Tibial nerve (tissue), 4 donors: ENCODE results near the gene LCE2B. TPM values are rescaled to one million over a fixed set of nuclear protein-coding genes. Genes with fewer than 3 reads are reported as not detected.

Experiments
- DNase-seq, 2 donors: peaks; one replicate each; pipeline ENCODE4 v3.0.0-alpha.2; 2019; ENCODE audit warnings: low spot score in 2 of 2
- H3K27ac ChIP-seq, 4 donors: fragments of 200-600 bp; sonication (generic) in 3 of 4; one replicate each; pipeline ENCODE4 v1.5.1; 2017 to 2019; ENCODE audit warnings: mild to moderate bottlenecking in 1 of 4
- H3K27me3 ChIP-seq, 2 donors: fragments of 200-600 bp; sonication (generic) in 1 of 2; one replicate each; pipeline versions ENCODE4 v1.5.1 to v1.6.0; 2017 to 2019
- H3K36me3 ChIP-seq, 3 donors: fragments of 200-600 bp; sonication (generic); one replicate each; pipeline ENCODE4 v1.5.1; 2018 to 2019
- H3K4me1 ChIP-seq, 4 donors: fragments of 200-600 bp; sonication (generic) in 3 of 4; one replicate each; pipeline ENCODE4 v1.5.1; 2017 to 2019
- H3K4me3 ChIP-seq, 4 donors: fragments of 200-600 bp; sonication (generic) in 3 of 4; one replicate each; pipeline ENCODE4 v1.5.1; 2017 to 2019; ENCODE audit warnings: mild to moderate bottlenecking in 1 of 4, moderate library complexity in 1 of 4
- H3K9me3 ChIP-seq, 4 donors: fragments of 200-600 bp; sonication (generic) in 3 of 4; one replicate each; pipeline ENCODE4 v1.5.1; 2017 to 2019
- EP300 ChIP-seq, 2 donors: sonication (generic); formaldehyde crosslinking; IDR thresholded peaks; one replicate each; pipeline ENCODE4 v1.6.1; 2017; ENCODE audit warnings: antibody characterized with exemption in 2 of 2, mild to moderate bottlenecking in 1 of 2
- POLR2A ChIP-seq, 2 donors: fragments of 450-650 bp; IDR thresholded peaks; one replicate each; pipeline ENCODE4 v1.6.1; 2017; ENCODE audit warnings: antibody characterized with exemption in 2 of 2, mild to moderate bottlenecking in 2 of 2, moderate library complexity in 2 of 2
- WGBS, 2 donors: methylation state at CpG; one replicate each; pipeline ENCODE4 v1.1.5; 2018; 5-methylcytosine and 5-hydroxymethylcytosine counted together
- total RNA-seq, 4 donors: library from RNA; depleted of rRNA; stranded (reverse); fragments of >200 nt; gene quantifications; one replicate each; pipeline ENCODE4 v1.1.0, GENCODE V29; 2016
- TF ChIP-seq, protein P1 (sequence below), 5 experiments: fragments of 200-600 bp in 3 of 5; fragments of 450-650 bp in 2 of 5; sonication (generic) in 3 of 5; IDR thresholded peaks; one replicate each; pipeline ENCODE4 v1.5.1; 2016 to 2019; ENCODE audit warnings: antibody characterized with exemption in 5 of 5, mild to moderate bottlenecking in 3 of 5, moderate library complexity in 2 of 5

LCE2B gene
- total RNA-seq, 4 donors from 2014 or later, result not detected

DNA sequence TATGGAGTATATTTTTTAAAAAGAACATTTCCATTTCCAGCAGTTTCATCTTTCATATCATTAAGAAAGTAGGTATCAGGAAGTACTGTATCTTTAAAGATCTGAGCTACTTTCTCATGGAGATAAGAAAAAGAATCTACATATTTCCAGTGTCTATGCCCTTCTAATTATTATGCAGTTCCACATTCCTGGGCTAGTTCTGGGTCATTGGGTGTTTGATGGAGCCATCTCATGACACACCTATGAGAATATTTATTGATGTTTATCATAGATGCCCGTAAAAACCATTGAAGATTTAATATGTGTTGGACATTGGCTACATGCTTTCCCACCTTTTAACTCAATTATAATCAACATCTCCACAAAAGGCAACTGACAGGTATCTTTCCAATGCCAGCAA lies 43.1 kb downstream of the LCE2B start:
- Histone ChIP-seq H3K36me3 (no peaks in the 10 kb centered on the region), H3K27ac (no peak overlapping the region), H3K9me3 (no peaks in the 10 kb centered on the region), H3K4me1 (no peaks in the 10 kb centered on the region), H3K27me3 (no peaks in the 10 kb centered on the region), H3K4me3 (no peak overlapping the region)
- DNase-seq, result no peak
- TF ChIP-seq, protein P1, sequence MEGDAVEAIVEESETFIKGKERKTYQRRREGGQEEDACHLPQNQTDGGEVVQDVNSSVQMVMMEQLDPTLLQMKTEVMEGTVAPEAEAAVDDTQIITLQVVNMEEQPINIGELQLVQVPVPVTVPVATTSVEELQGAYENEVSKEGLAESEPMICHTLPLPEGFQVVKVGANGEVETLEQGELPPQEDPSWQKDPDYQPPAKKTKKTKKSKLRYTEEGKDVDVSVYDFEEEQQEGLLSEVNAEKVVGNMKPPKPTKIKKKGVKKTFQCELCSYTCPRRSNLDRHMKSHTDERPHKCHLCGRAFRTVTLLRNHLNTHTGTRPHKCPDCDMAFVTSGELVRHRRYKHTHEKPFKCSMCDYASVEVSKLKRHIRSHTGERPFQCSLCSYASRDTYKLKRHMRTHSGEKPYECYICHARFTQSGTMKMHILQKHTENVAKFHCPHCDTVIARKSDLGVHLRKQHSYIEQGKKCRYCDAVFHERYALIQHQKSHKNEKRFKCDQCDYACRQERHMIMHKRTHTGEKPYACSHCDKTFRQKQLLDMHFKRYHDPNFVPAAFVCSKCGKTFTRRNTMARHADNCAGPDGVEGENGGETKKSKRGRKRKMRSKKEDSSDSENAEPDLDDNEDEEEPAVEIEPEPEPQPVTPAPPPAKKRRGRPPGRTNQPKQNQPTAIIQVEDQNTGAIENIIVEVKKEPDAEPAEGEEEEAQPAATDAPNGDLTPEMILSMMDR (IDR thresholded peaks at IDR 0.05), result no peak
- TF ChIP-seq EP300 (IDR thresholded peaks at IDR 0.05) (no peak), POLR2A (IDR thresholded peaks at IDR 0.05) (no peak)
- 78 to 93% methylated on average over 1 of the region's 1 CpG for WGBS, 2 donors

DNA sequence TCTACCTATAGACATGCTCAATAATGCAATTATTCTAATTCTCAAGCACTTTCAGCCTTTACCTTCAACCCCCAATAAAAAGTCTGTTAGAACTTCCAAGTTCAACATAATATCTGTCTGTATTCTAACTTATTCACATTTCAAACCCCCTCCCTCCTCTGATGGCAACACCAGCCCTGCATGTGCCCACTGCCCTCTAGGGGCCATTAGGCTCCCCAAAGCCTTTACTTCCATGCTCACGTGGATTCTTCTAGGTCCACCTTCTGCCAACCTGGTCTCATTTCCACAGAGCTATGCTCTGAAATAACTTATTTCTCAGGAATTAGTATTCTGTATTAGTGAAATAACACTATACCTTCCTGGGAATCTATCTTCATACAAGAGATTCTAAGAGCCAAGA lies 49.7 kb downstream of the LCE2B start:
- DNase-seq, result no peak
- no peak overlapping the region for H3K4me3 ChIP-seq
- H3K9me3 ChIP-seq, result no peaks in the 10 kb centered on the region
- no peaks in the 10 kb centered on the region for H3K27me3 ChIP-seq
- no peaks in the 10 kb centered on the region for H3K36me3 ChIP-seq
- H3K27ac ChIP-seq, result no peak overlapping the region
- TF ChIP-seq, protein P1 (IDR thresholded peaks at IDR 0.05), result no peak
- TF ChIP-seq POLR2A (IDR thresholded peaks at IDR 0.05) (no peak), EP300 (IDR thresholded peaks at IDR 0.05) (no peak)
- 28 to 34% methylated on average over 1 of the region's 1 CpG for WGBS, 2 donors
- no peaks in the 10 kb centered on the region for H3K4me1 ChIP-seq

Other genes starting within 250 kb of the LCE2B start
- gene LCE5A, start 175.3 kb upstream of the LCE2B start, total RNA-seq, result not detected
- gene CRCT1, start 171.6 kb upstream of the LCE2B start, total RNA-seq, result not detected
- not detected for gene LCE3E, start 119.3 kb upstream of the LCE2B start, total RNA-seq
- not detected for gene LCE3D, start 105.6 kb upstream of the LCE2B start, total RNA-seq
- gene LCE3C, start 85.9 kb upstream of the LCE2B start, total RNA-seq, result not detected
- gene LCE3B, start 72.3 kb upstream of the LCE2B start, total RNA-seq, result not detected
- not detected for gene LCE3A, start 63.0 kb upstream of the LCE2B start, total RNA-seq
- gene LCE2D, start 22.7 kb upstream of the LCE2B start, total RNA-seq, result not detected
- not detected for gene LCE2C, start 10.8 kb upstream of the LCE2B start, total RNA-seq
- not detected for gene LCE2A, start 12.2 kb downstream of the LCE2B start, total RNA-seq
- not detected for gene LCE4A, start 22.0 kb downstream of the LCE2B start, total RNA-seq
- not detected for gene KPRP, start 71.9 kb downstream of the LCE2B start, total RNA-seq
- gene LCE1F, start 89.0 kb downstream of the LCE2B start, total RNA-seq, result not detected
- not detected for gene LCE1E, start 100.1 kb downstream of the LCE2B start, total RNA-seq
- not detected for gene LCE1D, start 110.6 kb downstream of the LCE2B start, total RNA-seq
- not detected for gene LCE1C, start 120.5 kb downstream of the LCE2B start, total RNA-seq
- not detected for gene LCE1B, start 125.8 kb downstream of the LCE2B start, total RNA-seq
- gene LCE1A, start 141.3 kb downstream of the LCE2B start, total RNA-seq, result not detected
- not detected for gene LCE6A, start 156.7 kb downstream of the LCE2B start, total RNA-seq
- not detected for gene LCE7A, start 173.9 kb downstream of the LCE2B start, total RNA-seq
- gene SMCP, start 192.2 kb downstream of the LCE2B start, total RNA-seq, result not detected
- gene IVL, start 222.4 kb downstream of the LCE2B start, total RNA-seq, result not detected